Choroid plexus epithelial cell (primary cell): ENCODE results near the gene ELMO2.

ENCODE experiments used
- DNase-seq: peaks from one replicate; pipeline ENCODE4 v3.0.0-alpha.2; 2010; ENCODE audit warnings: low read depth
- H3K4me3 ChIP-seq: 2 replicates; pipeline ENCODE4 v1.5.1; 2011; ENCODE audit warnings: low read depth, mild to moderate bottlenecking, control low read depth, low read length, moderate library complexity
- CTCF ChIP-seq: conservative IDR thresholded peaks from 2 replicates; pipeline ENCODE4 v1.5.1; 2011; ENCODE audit warnings: low read depth, mild to moderate bottlenecking, control low read depth, inconsistent platforms, low read length, moderate library complexity

The ELMO2 gene

DNA sequence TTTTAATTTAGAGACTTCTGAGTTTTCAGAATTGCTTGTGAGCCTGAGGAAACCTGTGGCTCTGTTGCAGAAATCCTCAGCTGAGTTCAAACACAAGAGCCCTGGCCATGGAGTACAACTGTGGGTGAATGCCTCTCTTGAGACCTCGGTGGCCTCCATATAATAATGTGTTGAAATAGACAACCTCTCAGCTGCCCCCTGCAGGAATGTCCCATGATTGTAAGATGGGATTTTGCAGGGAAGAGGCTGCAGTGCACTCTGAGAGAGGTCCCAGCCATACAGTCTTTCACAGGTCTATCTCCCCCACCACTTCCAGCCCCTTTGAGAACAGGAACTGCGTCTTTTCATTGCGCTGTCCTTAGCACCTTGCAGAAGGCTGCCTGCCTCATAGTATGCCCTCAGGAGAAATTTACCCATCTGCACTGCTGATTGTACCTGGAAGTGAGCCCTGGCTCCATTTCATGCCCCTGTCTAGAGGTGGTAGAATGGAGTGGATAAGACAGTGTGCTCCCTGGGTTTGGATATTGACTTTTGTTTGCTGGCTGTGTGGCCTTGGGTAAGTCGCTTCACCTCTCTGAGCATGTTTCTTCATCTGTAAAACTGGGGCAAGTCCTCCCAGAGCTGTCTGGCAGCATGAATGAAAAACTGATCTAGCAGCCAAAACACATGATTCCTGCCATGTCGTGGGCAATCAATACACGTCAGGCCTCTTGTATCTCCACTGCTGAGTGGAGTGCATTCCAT lies 81.3 kb downstream of the ELMO2 start:
- no peak overlapping the region for H3K4me3 ChIP-seq
- peak; percentile 58 for DNase-seq
- peak; percentile 62 for TF ChIP-seq CTCF

GRCh38 chr20:46324379-46324778 lies 82.0 kb downstream of the ELMO2 start:
- H3K4me3 ChIP-seq, result no peak overlapping the region
- no peak for DNase-seq
- no peak for TF ChIP-seq CTCF

DNA sequence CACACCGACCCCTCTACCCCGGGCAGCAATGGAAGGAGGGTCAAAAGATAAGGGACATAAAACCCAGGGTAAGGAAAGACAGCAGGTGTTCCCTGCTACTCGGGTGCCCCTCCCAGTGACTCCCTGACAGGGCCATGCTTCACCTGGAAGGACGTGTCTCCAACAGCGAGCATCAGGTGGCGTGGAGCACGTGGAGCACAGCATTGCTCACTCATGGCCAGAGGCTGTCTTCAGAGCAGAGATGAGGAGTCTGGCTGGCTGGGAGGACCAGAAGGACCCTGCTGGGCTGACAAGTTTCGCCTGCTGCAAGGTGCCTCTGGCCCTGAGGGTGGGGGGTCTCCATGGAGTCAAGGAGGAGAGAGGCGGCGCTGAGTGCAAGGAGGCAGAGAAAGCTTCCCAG lies 82.9 kb downstream of the ELMO2 start:
- no peak overlapping the region for H3K4me3 ChIP-seq
- no peak for TF ChIP-seq CTCF
- no peak for DNase-seq

- no peak for TF ChIP-seq CTCF
- no peak for DNase-seq
- H3K4me3 ChIP-seq, result no peak overlapping the region
Observed at GRCh38 chr20:46322641-46323040, 83.8 kb downstream of the ELMO2 start.

GRCh38 chr20:46317685-46318177 lies 88.7 kb downstream of the ELMO2 start:
- TF ChIP-seq CTCF, result no peak
- H3K4me3 ChIP-seq, result no peak overlapping the region
- no peak for DNase-seq

DNA sequence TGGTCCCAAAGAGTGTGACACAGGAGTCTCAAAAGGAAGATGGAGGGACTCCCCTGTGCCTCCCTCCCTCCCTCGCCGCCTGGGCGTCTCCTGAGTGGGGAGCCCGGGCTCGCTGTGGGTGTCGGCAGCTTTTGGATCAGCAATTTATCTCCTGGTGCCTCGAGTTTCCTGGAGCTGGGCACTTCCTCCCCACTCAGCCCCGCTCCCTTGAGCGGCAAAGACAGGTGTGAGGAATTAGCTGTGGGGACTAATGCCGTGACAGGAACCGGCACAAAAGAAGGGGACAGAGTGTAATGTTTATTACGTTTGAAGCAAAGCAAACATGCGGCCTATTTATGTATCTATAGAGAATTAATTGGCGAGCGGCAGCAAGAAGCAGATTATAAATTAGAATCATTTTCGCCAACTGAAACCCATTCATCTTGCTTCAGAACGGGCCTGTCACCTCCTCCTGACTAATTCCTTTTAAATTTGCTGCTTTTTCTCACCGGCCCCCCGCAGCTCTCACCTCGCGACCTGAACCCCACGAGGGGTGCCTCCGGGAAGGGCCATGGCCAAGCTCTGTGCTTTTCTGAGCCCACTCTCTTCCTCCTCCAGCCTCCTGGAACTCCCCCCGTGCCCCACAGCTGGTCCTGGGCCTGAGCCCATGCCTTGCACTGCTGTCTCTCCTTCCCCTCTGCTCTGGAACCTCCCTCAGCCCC lies 89.3 kb downstream of the ELMO2 start:
- TF ChIP-seq CTCF, result no peak
- no peak for DNase-seq
- no peak overlapping the region for H3K4me3 ChIP-seq
